HUES48 (cell line): Measurements from ENCODE around the gene NID2.

Source experiments
- H3K27ac ChIP-seq: one replicate; pipeline ENCODE4 v1.7.0; 2013; ENCODE audit warnings: low read depth, low read length, inconsistent platforms
- H3K27me3 ChIP-seq: 2 replicates; pipeline ENCODE4 v1.6.1; 2013; ENCODE audit warnings: mild to moderate bottlenecking, low read length; ENCODE audit not compliant: control insufficient read depth, insufficient read depth
- H3K36me3 ChIP-seq: 2 replicates; pipeline ENCODE4 v1.6.1; 2013; ENCODE audit warnings: low read length; ENCODE audit not compliant: control insufficient read depth, insufficient read depth
- H3K4me1 ChIP-seq: 2 replicates; pipeline ENCODE4 v1.6.1; 2013; ENCODE audit warnings: mild to moderate bottlenecking, low read length; ENCODE audit not compliant: control insufficient read depth, insufficient read depth
- H3K4me3 ChIP-seq: 2 replicates; pipeline ENCODE4 v1.5.1; 2013; ENCODE audit warnings: mild to moderate bottlenecking, low read depth, low read length
- H3K9ac ChIP-seq: 2 replicates; pipeline ENCODE4 v1.6.1; 2013; ENCODE audit warnings: mild to moderate bottlenecking, low read depth, low read length, moderate library complexity
- H3K9me3 ChIP-seq: 2 replicates; pipeline ENCODE4 v1.6.1; 2013; ENCODE audit warnings: low read length; ENCODE audit not compliant: control insufficient read depth, insufficient read depth

Gene NID2

GRCh38 chr14:52012635-52013034, 56.2 kb downstream of the NID2 start:
- Histone ChIP-seq H3K4me3 (no peak overlapping the region), H3K36me3 (peaks cover 45% of the 10 kb centered on the region), H3K27ac (no peak overlapping the region), H3K27me3 (no peaks in the 10 kb centered on the region), H3K9me3 (no peaks in the 10 kb centered on the region), H3K4me1 (peaks cover 16% of the 10 kb centered on the region), H3K9ac (no peak overlapping the region)

- Histone ChIP-seq H3K4me1 (peaks cover 27% of the 10 kb centered on the region), H3K9ac (no peak overlapping the region), H3K9me3 (no peaks in the 10 kb centered on the region), H3K4me3 (no peak overlapping the region), H3K36me3 (peaks cover 56% of the 10 kb centered on the region), H3K27ac (no peak overlapping the region), H3K27me3 (no peaks in the 10 kb centered on the region)
Observed at GRCh38 chr14:52011523-52011922, 57.3 kb downstream of the NID2 start.

- no peak overlapping the region for H3K27ac ChIP-seq
- no peaks in the 10 kb centered on the region for H3K27me3 ChIP-seq
- no peaks in the 10 kb centered on the region for H3K9me3 ChIP-seq
- H3K4me3 ChIP-seq: no peak overlapping the region
- H3K36me3 ChIP-seq: peaks cover 69% of the 10 kb centered on the region
- H3K4me1 ChIP-seq: peaks cover 38% of the 10 kb centered on the region
- no peak overlapping the region for H3K9ac ChIP-seq
Observed at GRCh38 chr14:52010173-52010693, 58.6 kb downstream of the NID2 start.

GRCh38 chr14:52008136-52008535, 60.7 kb downstream of the NID2 start:
- Histone ChIP-seq H3K4me3 (no peak overlapping the region), H3K9me3 (no peaks in the 10 kb centered on the region), H3K4me1 (peaks cover 29% of the 10 kb centered on the region), H3K36me3 (peaks cover 90% of the 10 kb centered on the region), H3K27ac (no peak overlapping the region), H3K27me3 (no peaks in the 10 kb centered on the region), H3K9ac (no peak overlapping the region)

- Histone ChIP-seq H3K27me3 (no peaks in the 10 kb centered on the region), H3K9me3 (no peaks in the 10 kb centered on the region), H3K36me3 (peaks cover 95% of the 10 kb centered on the region), H3K4me1 (peaks cover 24% of the 10 kb centered on the region), H3K9ac (no peak overlapping the region), H3K4me3 (no peak overlapping the region), H3K27ac (no peak overlapping the region)
Observed at GRCh38 chr14:52007637-52008036, 61.2 kb downstream of the NID2 start.

- Histone ChIP-seq H3K27me3 (no peaks in the 10 kb centered on the region), H3K27ac (peak overlapping the region; percentile 21), H3K9ac (no peak overlapping the region), H3K9me3 (no peaks in the 10 kb centered on the region), H3K36me3 (peaks cover 99% of the 10 kb centered on the region), H3K4me1 (peaks cover 26% of the 10 kb centered on the region), H3K4me3 (no peak overlapping the region)
Observed at GRCh38 chr14:52007211-52007610, 61.6 kb downstream of the NID2 start.

- Histone ChIP-seq H3K27me3 (no peaks in the 10 kb centered on the region), H3K4me3 (no peak overlapping the region), H3K36me3 (peaks cover 100% of the 10 kb centered on the region), H3K27ac (no peak overlapping the region), H3K9me3 (no peaks in the 10 kb centered on the region), H3K4me1 (peaks cover 28% of the 10 kb centered on the region), H3K9ac (no peak overlapping the region)
Observed at GRCh38 chr14:52006361-52006760, 62.5 kb downstream of the NID2 start.

GRCh38 chr14:52005625-52006024, 63.2 kb downstream of the NID2 start:
- peaks cover 28% of the 10 kb centered on the region for H3K4me1 ChIP-seq
- peaks cover 100% of the 10 kb centered on the region for H3K36me3 ChIP-seq
- H3K9ac ChIP-seq: no peak overlapping the region
- H3K4me3 ChIP-seq: no peak overlapping the region
- H3K27ac ChIP-seq: no peak overlapping the region
- no peaks in the 10 kb centered on the region for H3K27me3 ChIP-seq
- H3K9me3 ChIP-seq: no peaks in the 10 kb centered on the region

GRCh38 chr14:52003324-52003723, 65.5 kb downstream of the NID2 start:
- H3K36me3 ChIP-seq: peaks cover 100% of the 10 kb centered on the region
- no peak overlapping the region for H3K27ac ChIP-seq
- no peak overlapping the region for H3K4me3 ChIP-seq
- no peaks in the 10 kb centered on the region for H3K27me3 ChIP-seq
- H3K4me1 ChIP-seq: peaks cover 28% of the 10 kb centered on the region
- H3K9me3 ChIP-seq: no peaks in the 10 kb centered on the region
- no peak overlapping the region for H3K9ac ChIP-seq

- H3K4me3 ChIP-seq: no peak overlapping the region
Observed at GRCh38 chr14:52002542-52002941, 66.3 kb downstream of the NID2 start.

GRCh38 chr14:52000696-52001095, 68.2 kb downstream of the NID2 start:
- Histone ChIP-seq H3K27me3 (no peaks in the 10 kb centered on the region), H3K36me3 (peaks cover 99% of the 10 kb centered on the region), H3K4me3 (no peak overlapping the region), H3K27ac (no peak overlapping the region), H3K4me1 (peaks cover 8% of the 10 kb centered on the region; the same call in 1 of the 2 replicates), H3K9me3 (no peaks in the 10 kb centered on the region), H3K9ac (no peak overlapping the region)

More at GRCh38 chr14:52002542-52002941, 66.3 kb downstream of the NID2 start:
- no peaks in the 10 kb centered on the region for H3K9me3 ChIP-seq
- no peak overlapping the region for H3K27ac ChIP-seq
- H3K9ac ChIP-seq: no peak overlapping the region
- H3K27me3 ChIP-seq: no peaks in the 10 kb centered on the region
- peaks cover 26% of the 10 kb centered on the region for H3K4me1 ChIP-seq
- H3K36me3 ChIP-seq: peaks cover 100% of the 10 kb centered on the region
